Measurements from ENCODE around the gene MED17. TPM values are rescaled to one million over a fixed set of nuclear protein-coding genes. Genes with fewer than 3 reads are reported as not detected.
"Not testable (repeated sequence)": the region's sequence is repeated elsewhere in the genome, so short reads cannot be mapped to it uniquely, and the experiment has no call there.

The MED17 gene
- total RNA-seq, 2 experiments from 2014 or later, result 38.8 to 47.2 TPM

DNA sequence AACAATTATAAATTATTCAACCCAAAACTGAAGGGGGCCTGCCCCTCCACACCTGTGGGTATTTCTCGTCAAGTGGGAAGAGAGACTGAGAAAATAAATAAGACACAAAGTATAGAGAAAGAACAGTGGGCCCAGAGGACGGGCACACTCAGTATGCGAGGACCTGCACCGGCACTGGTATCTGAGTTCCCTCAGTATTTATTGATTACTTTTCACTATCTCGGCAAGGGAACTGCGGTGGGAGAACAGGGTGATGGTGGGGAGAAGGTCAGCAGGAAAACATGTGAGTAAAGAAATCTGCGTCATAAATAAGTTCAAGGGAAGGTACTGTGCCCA lies 39.4 kb upstream of the MED17 start:
- H3K9me3 Mint-ChIP-seq (ENCODE audit: low read depth), result no peaks in the 10 kb centered on the region
- H3K4me3 Mint-ChIP-seq, result no peak overlapping the region
- H3K27me3 Mint-ChIP-seq, result no peaks in the 10 kb centered on the region
- no peak for DNase-seq
- H3K27ac Mint-ChIP-seq, result no peak overlapping the region
- CTCF ChIA-PET, result no interaction called here
- H3K4me1 Mint-ChIP-seq, result peaks cover 20% of the 10 kb centered on the region
- H3K36me3 Mint-ChIP-seq, result peaks cover 22% of the 10 kb centered on the region
- ATAC-seq, result no peak

DNA sequence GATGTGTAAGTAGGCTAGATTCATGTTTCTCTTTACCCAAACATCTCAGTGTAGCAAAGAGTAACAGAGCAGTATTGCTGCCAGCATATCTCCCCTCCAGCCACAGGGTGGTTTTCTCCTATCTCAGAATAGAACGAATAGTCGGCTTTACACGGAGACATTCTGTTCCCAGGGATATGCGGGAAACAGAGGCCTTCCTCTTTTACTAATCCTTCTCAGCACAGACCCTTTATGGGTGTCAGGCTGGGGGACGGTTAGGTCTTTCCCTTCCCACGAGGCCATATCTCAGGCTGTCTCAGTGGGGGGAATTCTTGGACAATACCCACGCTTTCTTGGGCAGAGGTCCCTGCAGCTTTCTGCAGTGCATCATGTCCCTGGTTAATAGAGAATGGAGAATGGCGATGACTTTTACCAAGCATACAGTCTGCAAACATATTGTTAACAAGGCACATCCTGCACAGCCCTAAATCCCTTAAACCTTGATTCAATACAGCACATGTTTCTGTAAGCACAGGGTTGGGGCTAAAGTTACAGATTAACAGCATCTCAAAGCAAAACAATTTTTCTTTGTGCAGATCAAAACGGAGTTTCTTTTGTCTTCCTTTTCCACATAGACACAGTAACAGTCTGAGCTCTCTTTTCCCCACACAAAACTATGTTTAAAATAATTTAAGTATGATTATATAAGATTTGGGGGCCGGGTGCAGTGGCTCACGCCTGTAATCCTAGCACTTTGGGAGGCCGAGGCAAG lies 38.9 kb upstream of the MED17 start:
- Mint-ChIP-seq H3K4me1 (peaks cover 19% of the 10 kb centered on the region), H3K36me3 (peaks cover 17% of the 10 kb centered on the region)
- CTCF ChIA-PET; H3K4me3 Mint-ChIP-seq; H3K27me3 Mint-ChIP-seq; H3K9me3 Mint-ChIP-seq (ENCODE audit: low read depth); H3K27ac Mint-ChIP-seq; DNase-seq; ATAC-seq: not testable (repeated sequence)

DNA sequence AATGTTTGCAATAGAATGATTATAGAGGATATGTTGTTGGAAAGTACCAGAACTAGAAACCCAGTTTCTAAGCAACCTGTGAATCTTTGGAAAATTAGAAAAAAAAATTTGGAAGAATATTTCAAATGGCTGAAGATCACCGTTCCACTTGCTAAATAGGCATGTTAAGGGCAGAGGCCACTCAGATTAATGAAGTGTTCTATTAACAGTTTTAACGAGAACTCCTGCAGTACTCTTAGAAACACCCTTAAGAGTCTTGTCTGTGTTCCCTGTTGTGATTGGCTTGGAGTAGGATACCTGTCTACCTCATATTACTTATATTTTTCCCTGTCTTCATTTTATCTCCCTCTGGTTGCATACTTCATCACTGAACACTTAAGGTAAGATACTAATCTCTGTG lies 38.0 kb upstream of the MED17 start:
- no peaks in the 10 kb centered on the region for H3K27me3 Mint-ChIP-seq
- no peak overlapping the region for H3K27ac Mint-ChIP-seq
- ATAC-seq (no peak), DNase-seq (no peak)
- peaks cover 11% of the 10 kb centered on the region for H3K36me3 Mint-ChIP-seq
- no peaks in the 10 kb centered on the region for H3K9me3 Mint-ChIP-seq (ENCODE audit: low read depth)
- CTCF ChIA-PET, result no interaction called here
- H3K4me1 Mint-ChIP-seq, result peaks cover 19% of the 10 kb centered on the region
- no peak overlapping the region for H3K4me3 Mint-ChIP-seq

DNA sequence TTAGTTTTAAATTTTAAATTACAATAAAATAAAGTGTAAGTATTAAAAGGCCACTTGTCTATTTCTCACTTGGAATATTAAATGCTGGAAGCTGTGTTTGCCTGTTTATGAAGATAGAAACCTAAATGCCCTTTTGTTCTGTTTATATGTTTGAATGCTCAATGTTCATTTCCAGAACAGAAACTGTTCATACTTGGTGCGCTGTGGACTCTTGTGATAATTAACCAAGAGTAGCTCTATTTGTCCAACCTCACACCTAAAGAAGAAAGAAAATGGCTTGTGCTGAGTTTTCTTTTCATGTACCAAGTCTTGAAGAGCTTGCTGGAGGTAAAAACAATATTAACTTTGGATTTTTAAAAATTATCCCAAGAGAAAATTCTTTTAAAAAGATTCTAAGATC lies 37.0 kb upstream of the MED17 start:
- no peaks in the 10 kb centered on the region for H3K27me3 Mint-ChIP-seq
- CTCF ChIA-PET, result no interaction called here

DNA sequence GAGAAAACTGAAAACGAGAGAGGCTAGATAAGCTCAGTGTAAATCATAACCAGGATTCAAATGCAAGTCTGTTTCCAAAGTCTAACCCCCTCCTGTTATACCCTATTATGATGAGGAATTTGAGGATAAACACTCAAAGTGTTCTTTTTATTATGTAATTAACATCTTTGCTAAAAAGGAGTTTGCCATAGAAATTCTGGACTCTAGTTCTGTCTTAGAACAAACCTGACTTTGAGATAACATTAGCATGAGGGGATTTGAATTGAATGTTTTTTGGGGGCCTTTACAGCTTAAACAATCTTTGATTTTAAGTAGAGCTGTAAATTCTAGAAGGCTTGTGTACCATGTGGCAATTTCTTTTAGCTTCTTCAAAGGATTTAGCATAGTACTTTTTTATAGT lies 33.1 kb upstream of the MED17 start:
- no peaks in the 10 kb centered on the region for H3K27me3 Mint-ChIP-seq
- no peaks in the 10 kb centered on the region for H3K9me3 Mint-ChIP-seq (ENCODE audit: low read depth)
- H3K4me1 Mint-ChIP-seq, result no peaks in the 10 kb centered on the region
- ATAC-seq (no peak), DNase-seq (no peak)
- peaks cover 13% of the 10 kb centered on the region for H3K36me3 Mint-ChIP-seq
- no peak overlapping the region for H3K27ac Mint-ChIP-seq
- no peak overlapping the region for H3K4me3 Mint-ChIP-seq
- CTCF ChIA-PET, result interaction anchor here (0.6 kb wide), 1 partner anchor 51 kb away, joined by 3 read pairs; no protein-coding TSS in a partner anchor

More for the DNA sequence above, 37.0 kb upstream of the MED17 start:
- DNase-seq, result no peak
- no peaks in the 10 kb centered on the region for H3K9me3 Mint-ChIP-seq (ENCODE audit: low read depth)
- H3K4me1 Mint-ChIP-seq, result peaks cover 14% of the 10 kb centered on the region
- peaks cover 9% of the 10 kb centered on the region for H3K36me3 Mint-ChIP-seq
- no peak overlapping the region for H3K27ac Mint-ChIP-seq
- ATAC-seq, result no peak
- no peak overlapping the region for H3K4me3 Mint-ChIP-seq

GRCh38 chr11:93753241-93753640 lies 30.8 kb upstream of the MED17 start:
- H3K4me1 Mint-ChIP-seq, result no peaks in the 10 kb centered on the region
- CTCF ChIA-PET, result no interaction called here
- DNase-seq, result no peak
- no peak overlapping the region for H3K27ac Mint-ChIP-seq
- H3K4me3 Mint-ChIP-seq, result no peak overlapping the region
- no peak for ATAC-seq
- H3K36me3 Mint-ChIP-seq, result peaks cover 15% of the 10 kb centered on the region
- no peaks in the 10 kb centered on the region for H3K27me3 Mint-ChIP-seq
- H3K9me3 Mint-ChIP-seq (ENCODE audit: low read depth), result no peaks in the 10 kb centered on the region

DNA sequence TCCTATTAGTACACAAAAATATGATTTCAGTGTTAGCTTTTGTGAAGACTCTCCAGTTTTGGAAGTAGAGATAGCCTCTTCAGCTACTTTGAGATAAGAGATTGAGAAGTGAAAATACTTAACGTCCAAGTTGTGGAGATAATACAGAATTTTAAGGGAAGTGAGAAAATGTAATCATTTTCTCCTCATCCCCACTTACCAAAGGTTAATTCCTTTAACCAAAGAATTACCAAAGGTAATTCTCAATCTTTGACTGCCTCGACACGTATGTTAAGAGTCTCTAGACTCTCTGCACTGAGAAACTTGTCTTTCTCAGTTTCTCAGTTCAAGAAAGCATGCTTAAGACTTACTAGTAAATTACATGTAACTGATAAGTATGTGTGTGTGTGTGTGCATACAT lies 27.3 kb upstream of the MED17 start:
- no peaks in the 10 kb centered on the region for H3K27me3 Mint-ChIP-seq
- peaks cover 28% of the 10 kb centered on the region for H3K36me3 Mint-ChIP-seq
- H3K4me3 Mint-ChIP-seq, result no peak overlapping the region

DNA sequence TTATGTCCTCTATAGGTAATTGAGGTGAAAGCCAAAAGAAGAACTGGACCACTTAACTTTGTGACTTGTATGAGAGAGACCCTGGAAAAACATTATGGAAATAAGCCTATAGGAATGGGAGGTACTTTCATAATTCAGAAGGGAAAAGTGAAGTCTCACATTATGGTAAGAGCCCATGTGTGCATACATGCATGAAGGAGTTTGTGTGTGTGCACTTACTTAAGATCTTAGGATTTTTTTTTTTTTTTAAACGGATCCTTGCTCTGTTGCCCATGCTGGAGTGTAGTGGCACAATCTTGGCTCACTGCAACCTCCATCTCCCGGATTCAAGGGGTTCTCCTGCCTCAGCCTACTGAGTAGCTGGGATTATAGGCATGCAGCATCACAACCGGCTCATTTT lies 26.8 kb upstream of the MED17 start:
- CTCF ChIA-PET, result no interaction called here
- DNase-seq (no peak), ATAC-seq (no peak)
- H3K4me3 Mint-ChIP-seq, result no peak overlapping the region
- no peaks in the 10 kb centered on the region for H3K27me3 Mint-ChIP-seq
- no peaks in the 10 kb centered on the region for H3K9me3 Mint-ChIP-seq (ENCODE audit: low read depth)
- H3K36me3 Mint-ChIP-seq, result peaks cover 27% of the 10 kb centered on the region
- no peak overlapping the region for H3K27ac Mint-ChIP-seq
- H3K4me1 Mint-ChIP-seq, result peaks cover 2% of the 10 kb centered on the region

More for the DNA sequence above, 27.3 kb upstream of the MED17 start:
- ATAC-seq (no peak), DNase-seq (no peak)
- no peak overlapping the region for H3K27ac Mint-ChIP-seq
- peaks cover 2% of the 10 kb centered on the region for H3K4me1 Mint-ChIP-seq
- no peaks in the 10 kb centered on the region for H3K9me3 Mint-ChIP-seq (ENCODE audit: low read depth)
- CTCF ChIA-PET, result no interaction called here

GRCh38 chr11:93757924-93758865 lies 25.9 kb upstream of the MED17 start:
- Mint-ChIP-seq H3K4me1 (peaks cover 2% of the 10 kb centered on the region), H3K27me3 (no peaks in the 10 kb centered on the region), H3K4me3 (no peak overlapping the region), H3K27ac (no peak overlapping the region), H3K36me3 (peaks cover 28% of the 10 kb centered on the region), H3K9me3 (ENCODE audit: low read depth) (no peaks in the 10 kb centered on the region)
- DNase-seq (no peak), ATAC-seq (no peak)
- CTCF ChIA-PET, result no interaction called here

- H3K9me3 Mint-ChIP-seq (ENCODE audit: low read depth); H3K4me1 Mint-ChIP-seq; CTCF ChIA-PET; ATAC-seq; DNase-seq; H3K4me3 Mint-ChIP-seq; H3K27ac Mint-ChIP-seq; H3K27me3 Mint-ChIP-seq: not testable (repeated sequence)
- peaks cover 31% of the 10 kb centered on the region for H3K36me3 Mint-ChIP-seq
Measured at GRCh38 chr11:93759123-93759522, 25.0 kb upstream of the MED17 start.

DNA sequence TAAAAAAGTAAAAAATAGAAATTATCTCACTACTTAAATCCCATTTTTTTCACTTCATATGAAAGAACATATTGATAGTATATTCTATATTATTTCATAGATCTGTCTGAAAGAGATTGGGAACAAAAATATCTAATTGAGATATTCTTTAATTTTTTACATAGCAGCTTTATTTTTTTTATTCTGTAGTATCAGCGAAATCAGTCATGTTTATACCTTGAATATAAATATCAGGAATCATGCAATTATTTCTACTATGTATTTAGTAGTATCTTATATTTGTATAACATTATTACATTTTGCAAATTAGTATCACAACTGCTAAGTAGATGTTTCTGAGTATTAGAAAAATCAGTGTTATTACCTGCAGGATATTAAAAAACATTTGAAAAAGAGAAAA lies 22.2 kb upstream of the MED17 start:
- Mint-ChIP-seq H3K27ac (no peak overlapping the region), H3K4me3 (no peak overlapping the region), H3K9me3 (ENCODE audit: low read depth) (peaks cover 3% of the 10 kb centered on the region), H3K27me3 (no peaks in the 10 kb centered on the region), H3K36me3 (peaks cover 38% of the 10 kb centered on the region), H3K4me1 (peaks cover 2% of the 10 kb centered on the region)
- ATAC-seq (no peak), DNase-seq (no peak)
- CTCF ChIA-PET, result no interaction called here

- no peak for ATAC-seq
- Mint-ChIP-seq H3K4me3 (no peak overlapping the region), H3K27ac (no peak overlapping the region), H3K36me3 (peaks cover 29% of the 10 kb centered on the region), H3K27me3 (no peaks in the 10 kb centered on the region), H3K9me3 (ENCODE audit: low read depth) (peaks cover 6% of the 10 kb centered on the region), H3K4me1 (no peaks in the 10 kb centered on the region)
- CTCF ChIA-PET, result interaction anchor here (1.5 kb wide), 1 partner anchor 24 kb away, joined by 3 read pairs; the partner anchor contains the start of genes C11orf54 and TAF1D
- no peak for DNase-seq
Measured at GRCh38 chr11:93765551-93765950, 18.5 kb upstream of the MED17 start.

DNA sequence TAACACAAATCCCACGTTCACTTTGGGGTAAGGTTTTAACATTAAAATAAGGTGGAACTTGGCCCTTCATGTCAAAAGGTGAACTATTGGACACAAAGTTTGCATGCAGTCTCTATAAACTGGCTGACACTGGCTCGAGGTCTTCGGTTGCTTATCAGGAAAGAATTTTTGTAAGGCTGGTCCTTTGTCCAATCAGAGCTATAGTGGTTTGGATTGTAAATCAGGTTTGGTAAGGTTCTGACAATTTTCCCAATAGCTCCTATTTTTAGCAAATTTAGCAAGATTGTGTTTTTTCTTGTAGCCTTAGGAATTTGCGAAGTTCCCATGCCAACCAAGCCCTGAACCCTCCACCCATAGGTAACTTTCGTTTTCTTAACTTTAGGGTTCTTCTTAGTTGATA lies 17.6 kb upstream of the MED17 start:
- Mint-ChIP-seq H3K4me3 (no peak overlapping the region), H3K9me3 (ENCODE audit: low read depth) (peaks cover 6% of the 10 kb centered on the region), H3K27ac (no peak overlapping the region), H3K4me1 (no peaks in the 10 kb centered on the region), H3K36me3 (peaks cover 27% of the 10 kb centered on the region), H3K27me3 (no peaks in the 10 kb centered on the region)
- CTCF ChIA-PET, result interaction anchor here (1.5 kb wide), 1 partner anchor 25 kb away, joined by 3 read pairs; the partner anchor contains the start of genes C11orf54 and TAF1D
- ATAC-seq (no peak), DNase-seq (no peak)

- CTCF ChIA-PET, result interaction anchor here (1.5 kb wide), 1 partner anchor 25 kb away, joined by 3 read pairs; the partner anchor contains the start of genes C11orf54 and TAF1D
- DNase-seq, result no peak
- Mint-ChIP-seq H3K27ac (no peak overlapping the region), H3K4me1 (no peaks in the 10 kb centered on the region), H3K4me3 (no peak overlapping the region), H3K36me3 (peaks cover 27% of the 10 kb centered on the region), H3K27me3 (no peaks in the 10 kb centered on the region), H3K9me3 (ENCODE audit: low read depth) (peaks cover 7% of the 10 kb centered on the region)
- no peak for ATAC-seq
Measured at GRCh38 chr11:93767018-93767417, 17.1 kb upstream of the MED17 start.
